HepG2 (cell line): ENCODE data around the gene KCNH8. TPM values are rescaled to one million over a fixed set of nuclear protein-coding genes. Genes with fewer than 3 reads are reported as not detected.

Experiments
- ATAC-seq: fragments of 200-7000 bp; cut with Tn5 transposase; 3 replicates; pipeline ENCODE4 v1.9.1; 2020; ENCODE audit warnings: mild to moderate bottlenecking, moderate library complexity
- BruUV-seq: library from RNA; stranded (reverse); fragments of 400-500 nt; replicated peaks from 2 replicates; lab custom pipeline; 2021; lab: Mats Ljungman, UMichigan
- CTCF ChIA-PET: fragments of 300-600 bp; formaldehyde crosslinking; extraction: SDS; loops from one replicate; lab custom pipeline; 2021; ENCODE audit warnings: low total read pairs, inconsistent platforms, low intra/inter-chr PET ratio; lab: Yijun Ruan, JAX
- POLR2A ChIA-PET: fragments of 350-600 bp; sonication (Branson Sonifier 250); formaldehyde crosslinking; loops from one replicate; lab custom pipeline; 2020; ENCODE audit warnings: antibody characterized with exemption, inconsistent platforms; lab: Yijun Ruan, JAX
- DNase-seq: peaks from one replicate; pipeline ENCODE4 v3.0.0-alpha.2; 2015; ENCODE audit warnings: low spot score
- FAIRE-seq: peaks from 3 replicates; lab custom pipeline; 2011; peaks lifted over from hg19 to GRCh38; lab: Jason Lieb, UNC
- H2AFZ ChIP-seq: one replicate; pipeline ENCODE4 v1.6.1; 2011; ENCODE audit warnings: low read length, inconsistent platforms
- H3K27ac ChIP-seq: fragments of 300-600 bp; 3 replicates; pipeline ENCODE4 v1.8.0; 2011; ENCODE audit warnings: mixed run types, mild to moderate bottlenecking, mixed read lengths, low read length, inconsistent platforms; ENCODE audit not compliant: insufficient read depth; ENCODE audit errors: extremely low read length
- H3K27me3 ChIP-seq, 2 experiments: fragments of 200-600 bp in 1 of 2; 2 replicates in 1 of 2; 3 replicates in 1 of 2; pipeline versions ENCODE4 v1.6.0 to v1.8.0; 2011; ENCODE audit warnings: low read length in 2 of 2, mild to moderate bottlenecking in 2 of 2, moderate library complexity in 2 of 2, inconsistent platforms in 1 of 2; ENCODE audit not compliant: insufficient read depth in 2 of 2, control insufficient read depth in 1 of 2
- H3K36me3 ChIP-seq, 2 experiments: fragments of 200-600 bp in 1 of 2; replicated peaks in 1 of 2; 2 replicates in 1 of 2; 3 replicates in 1 of 2; pipeline versions ENCODE4 v1.5.1 to v1.8.0; 2011; ENCODE audit warnings: low read length in 2 of 2, inconsistent platforms in 1 of 2; ENCODE audit not compliant: insufficient read depth in 2 of 2, control insufficient read depth in 1 of 2
- H3K4me1 ChIP-seq: 2 replicates; pipeline ENCODE4 v1.5.1; 2012; ENCODE audit warnings: low read length, inconsistent platforms; ENCODE audit not compliant: insufficient read depth
- H3K4me2 ChIP-seq: 2 replicates; pipeline ENCODE4 v1.6.0; 2011; ENCODE audit warnings: low read depth, low read length, inconsistent platforms
- H3K4me3 ChIP-seq, 3 experiments: fragments of 200-600 bp in 1 of 3; sonication (generic), shearing (Covaris generic) in 1 of 3; replicated peaks in 1 of 3; 2 replicates each; pipeline ENCODE4 v1.5.1; 2011 to 2016; ENCODE audit warnings: low read length in 3 of 3, inconsistent platforms in 2 of 3, low read depth in 2 of 3, mild to moderate bottlenecking in 2 of 3, control low read depth in 1 of 3, mixed read lengths in 1 of 3; ENCODE audit not compliant: insufficient read depth in 1 of 3
- H3K79me2 ChIP-seq: one replicate; pipeline ENCODE4 v1.6.1; 2011; ENCODE audit warnings: low read length, inconsistent platforms; ENCODE audit not compliant: insufficient read depth
- H3K9ac ChIP-seq: 2 replicates; pipeline ENCODE4 v1.6.0; 2011; ENCODE audit warnings: mild to moderate bottlenecking, low read depth, low read length, inconsistent platforms; ENCODE audit not compliant: insufficient read depth
- H3K9me3 ChIP-seq: 2 replicates; pipeline ENCODE4 v1.5.1; 2012; ENCODE audit warnings: mild to moderate bottlenecking, low read length
- H4K20me1 ChIP-seq: 2 replicates; pipeline ENCODE4 v1.6.0; 2011; ENCODE audit warnings: inconsistent platforms, mild to moderate bottlenecking, low read length, moderate library complexity; ENCODE audit not compliant: insufficient read depth
- FOXA3 ChIP-seq: IDR thresholded peaks from 2 replicates; pipeline ENCODE4 v1.6.1; 2016; ENCODE audit warnings: missing genetic modification reagents, missing compliant biosample characterization
- PCBP1 ChIP-seq: fragments of 200-400 bp; formaldehyde crosslinking; IDR thresholded peaks from 2 replicates; pipeline ENCODE4 v1.6.1; 2017; ENCODE audit warnings: mild to moderate bottlenecking, low read depth, low read length, borderline replicate concordance
- SMAD1 ChIP-seq: sonication (generic); formaldehyde crosslinking; IDR thresholded peaks from 2 replicates; pipeline ENCODE4 v1.4.0; 2020; ENCODE audit warnings: missing genetic modification reagents, low read depth, mild to moderate bottlenecking, borderline replicate concordance
- TMF1 ChIP-seq: sonication (generic); formaldehyde crosslinking; IDR thresholded peaks from 2 replicates; pipeline ENCODE4 v1.8.1; 2022; ENCODE audit warnings: low read depth, missing genetic modification reagents
- ZBTB38 ChIP-seq: sonication (generic); formaldehyde crosslinking; IDR thresholded peaks from 2 replicates; pipeline ENCODE4 v1.5.1; 2020; ENCODE audit warnings: mild to moderate bottlenecking, missing genetic modification reagents
- ZFP36L2 ChIP-seq: sonication (generic); formaldehyde crosslinking; IDR thresholded peaks from 2 replicates; pipeline ENCODE4 v1.4.0; 2020; ENCODE audit warnings: missing genetic modification reagents
- ZNF274 ChIP-seq: sonication (generic); formaldehyde crosslinking; IDR thresholded peaks from 2 replicates; pipeline ENCODE4 v1.5.1; 2020; ENCODE audit warnings: mild to moderate bottlenecking, missing genetic modification reagents
- ZNF543 ChIP-seq: sonication (generic); formaldehyde crosslinking; IDR thresholded peaks from 2 replicates; pipeline ENCODE4 v1.4.0; 2020; ENCODE audit warnings: mild to moderate bottlenecking, missing genetic modification reagents
- ZNF839 ChIP-seq: sonication (generic); formaldehyde crosslinking; IDR thresholded peaks from 2 replicates; pipeline ENCODE4 v1.4.0; 2020; ENCODE audit warnings: missing genetic modification reagents, mild to moderate bottlenecking, borderline replicate concordance
- WGBS: methylation state at CpG from one replicate; pipeline ENCODE4 v1.1.6; 2017; ENCODE audit warnings: low lambda C conversion rate; 5-methylcytosine and 5-hydroxymethylcytosine counted together
- in situ Hi-C: cut with HindIII; loops from 2 replicates; pipeline ENCODE4 v1.10.0; 2017; ENCODE audit warnings: low pct_unique_long_range_greater_than_20kb; ENCODE audit not compliant: extremely low pct_ligation_motif_present
- intact Hi-C: fragments of 100-400 bp; cut with micrococcal nuclease; formaldehyde crosslinking; loops from one replicate; pipeline ENCODE4 v1.10.0; 2022; ENCODE audit not compliant: unreplicated experiment
- polyA plus RNA-seq, 8 experiments: library from polyadenylated mRNA; depleted of rRNA in 3 of 8; stranded (reverse) in 7 of 8; unstranded in 1 of 8; fragments of >200 nt; fragmentation: Illumina TruSeq in 4 of 8; extraction: Trizol in 4 of 8; gene quantifications; 2 replicates each; pipeline versions ENCODE4 v1.2.1 to v1.2.3, GENCODE V29; 2011 to 2016; ENCODE audit warnings: low read depth in 4 of 8, missing spikeins in 1 of 8, mixed read lengths in 1 of 8; ENCODE audit not compliant: insufficient read depth in 1 of 8
- total RNA-seq, 5 experiments: library from RNA; depleted of rRNA; stranded (reverse); fragments of >200 nt; fragmentation: Illumina TruSeq; extraction: Trizol; gene quantifications; 2 replicates each; pipeline ENCODE4 v1.2.3, GENCODE V29; 2016; ENCODE audit warnings: low read depth in 1 of 5

Gene KCNH8
- total and polyA plus RNA-seq, 2 of the 13 experiments (the other 11 are each of a cell fraction or from before 2014, with no cell fraction given), result 0.04 TPM; not detected in 1

GRCh38 chr3:19489936-19490335 lies 341.6 kb downstream of the KCNH8 start:
- H4K20me1 ChIP-seq, result no peaks in the 10 kb centered on the region
- no peak for ATAC-seq
- no peak overlapping the region for H3K4me3 ChIP-seq
- no peaks in the 10 kb centered on the region for H3K4me1 ChIP-seq
- H3K36me3 ChIP-seq, result no peaks in the 10 kb centered on the region
- DNase-seq, result no peak
- CTCF ChIA-PET, result no interaction called here
- POLR2A ChIA-PET, result no interaction called here
- H3K4me2 ChIP-seq, result no peak overlapping the region
- no peaks in the 10 kb centered on the region for H3K27me3 ChIP-seq
- H3K27ac ChIP-seq, result no peak overlapping the region
- BruUV-seq, result no TSS peak
- no peak for FAIRE-seq
- H3K9ac ChIP-seq, result no peak overlapping the region
- intact Hi-C loops (no loop called here), in situ Hi-C loops (no loop called here)
- 87% methylated on average over 3 of the region's 13 CpGs for WGBS
- TF ChIP-seq FOXA3 (CRISPR knock-in tag), result no peak
- no peak for TF ChIP-seq TMF1
- no peak for TF ChIP-seq PCBP1
- TF ChIP-seq SMAD1 (CRISPR knock-in tag), result no peak
- TF ChIP-seq ZFP36L2 (CRISPR knock-in tag), result no peak
- H3K9me3 ChIP-seq, result no peaks in the 10 kb centered on the region; the same call in 1 of the 2 replicates
- no peak overlapping the region for H2AFZ ChIP-seq
- no peaks in the 10 kb centered on the region for H3K79me2 ChIP-seq

- TF ChIP-seq ZNF839 (CRISPR knock-in tag) (no peak), ZBTB38 (CRISPR knock-in tag) (no peak), ZNF543 (CRISPR knock-in tag) (no peak), ZNF274 (CRISPR knock-in tag) (no peak)
- no peaks in the 10 kb centered on the region for H3K4me1 ChIP-seq
- ChIA-PET POLR2A (no interaction called here), CTCF (no interaction called here)
- ATAC-seq, result no peak
- no peak overlapping the region for H3K9ac ChIP-seq
- H4K20me1 ChIP-seq, result no peaks in the 10 kb centered on the region
- no peak for DNase-seq
- H3K79me2 ChIP-seq, result no peaks in the 10 kb centered on the region
- no TSS peak for BruUV-seq
- H2AFZ ChIP-seq, result no peak overlapping the region
- H3K4me2 ChIP-seq, result no peak overlapping the region
- H3K36me3 ChIP-seq, result no peaks in the 10 kb centered on the region
- in situ Hi-C loops (no loop called here), intact Hi-C loops (no loop called here)
- H3K4me3 ChIP-seq, result no peak overlapping the region
- WGBS, result 31% methylated on average over 1 of the region's 1 CpG
- no peak for FAIRE-seq
- H3K27me3 ChIP-seq, result no peaks in the 10 kb centered on the region
- no peak overlapping the region for H3K27ac ChIP-seq
- no peaks in the 10 kb centered on the region; the same call in 1 of the 2 replicates for H3K9me3 ChIP-seq
Measured at GRCh38 chr3:19506171-19506570, 357.9 kb downstream of the KCNH8 start.
